HepG2 (cell line): ENCODE results near the gene PRRT2. TPM values are rescaled to one million over a fixed set of nuclear protein-coding genes. Genes with fewer than 3 reads are reported as not detected.

Experiments used
- ARID4A ChIP-seq: sonication (generic); formaldehyde crosslinking; IDR thresholded peaks from 2 replicates; pipeline ENCODE4 v1.5.0; 2020; ENCODE audit warnings: mild to moderate bottlenecking, missing genetic modification reagents, borderline replicate concordance
- GFI1 ChIP-seq: sonication (generic); formaldehyde crosslinking; IDR thresholded peaks from 2 replicates; pipeline ENCODE4 v1.5.0; 2020; ENCODE audit warnings: missing genetic modification reagents, mild to moderate bottlenecking, borderline replicate concordance
- HMGA1 ChIP-seq: sonication (generic); formaldehyde crosslinking; conservative IDR thresholded peaks from 2 replicates; pipeline ENCODE4 v1.4.0; 2020; ENCODE audit warnings: missing genetic modification reagents
- NPAS2 ChIP-seq: sonication (generic); formaldehyde crosslinking; IDR thresholded peaks from 2 replicates; pipeline ENCODE4 v1.8.0; 2022; ENCODE audit warnings: mild to moderate bottlenecking, missing genetic modification reagents, borderline replicate concordance
- NR3C1 ChIP-seq: sonication (generic); formaldehyde crosslinking; IDR thresholded peaks from 2 replicates; pipeline ENCODE4 v1.4.0; 2020; ENCODE audit warnings: missing genetic modification reagents
- PCBP2 ChIP-seq: fragments of 200-400 bp; formaldehyde crosslinking; optimal IDR thresholded peaks from 2 replicates; pipeline ENCODE3; 2018; ENCODE audit warnings: low read length, low read depth; ENCODE audit not compliant: poor library complexity, severe bottlenecking
- RFX5 ChIP-seq: IDR thresholded peaks from 2 replicates; pipeline ENCODE4 v1.6.1; 2011; ENCODE audit warnings: low read depth, low read length, improper control_type of control experiment
- RFXANK ChIP-seq: IDR thresholded peaks from 2 replicates; pipeline ENCODE4 v1.6.1; 2016
- SAFB2 ChIP-seq: sonication (generic); formaldehyde crosslinking; IDR thresholded peaks from 2 replicates; pipeline ENCODE4 v1.5.1; 2020; ENCODE audit warnings: missing genetic modification reagents, low read depth, mild to moderate bottlenecking, borderline replicate concordance
- TAF1 ChIP-seq: sonication (generic); formaldehyde crosslinking; IDR thresholded peaks from 2 replicates; pipeline ENCODE4 v1.4.0; 2020; ENCODE audit warnings: missing genetic modification reagents
- TCF7 ChIP-seq: sonication (generic); IDR thresholded peaks from 2 replicates; pipeline ENCODE4 v1.6.1; 2016; ENCODE audit warnings: antibody characterized with exemption, low read depth
- TEAD2 ChIP-seq: sonication (generic); formaldehyde crosslinking; IDR thresholded peaks from 2 replicates; pipeline ENCODE4 v1.9.0; 2021; ENCODE audit warnings: missing genetic modification reagents
- ZBTB7A ChIP-seq: sonication (generic); formaldehyde crosslinking; IDR thresholded peaks from 2 replicates; pipeline ENCODE4 v1.8.0; 2022; ENCODE audit warnings: mild to moderate bottlenecking, missing genetic modification reagents
- ZFP41 ChIP-seq: sonication (generic); formaldehyde crosslinking; IDR thresholded peaks from 2 replicates; pipeline ENCODE4 v1.4.0; 2020; ENCODE audit warnings: mild to moderate bottlenecking, missing genetic modification reagents, borderline replicate concordance
- ZNF281 ChIP-seq: sonication (generic); formaldehyde crosslinking; IDR thresholded peaks from 2 replicates; pipeline ENCODE4 v1.4.0; 2020; ENCODE audit warnings: missing genetic modification reagents, borderline replicate concordance
- ZNF451 ChIP-seq: sonication (generic); formaldehyde crosslinking; IDR thresholded peaks from 2 replicates; pipeline ENCODE4 v1.5.0; 2020; ENCODE audit warnings: mild to moderate bottlenecking, missing genetic modification reagents
- ZNF558 ChIP-seq: sonication (generic); formaldehyde crosslinking; IDR thresholded peaks from 2 replicates; pipeline ENCODE4 v1.9.0; 2022; ENCODE audit warnings: mild to moderate bottlenecking, missing genetic modification reagents, borderline replicate concordance
- ZNF766 ChIP-seq: sonication (generic); formaldehyde crosslinking; IDR thresholded peaks from 2 replicates; pipeline ENCODE4 v1.5.0; 2020; ENCODE audit warnings: missing genetic modification reagents, borderline replicate concordance
- ZNF781 ChIP-seq: sonication (generic); formaldehyde crosslinking; IDR thresholded peaks from 2 replicates; pipeline ENCODE4 v1.5.1; 2020; ENCODE audit warnings: borderline replicate concordance, mild to moderate bottlenecking, missing genetic modification reagents; ENCODE audit errors: not compliant biosample characterization
- polyA plus RNA-seq, 8 experiments: library from polyadenylated mRNA; depleted of rRNA in 3 of 8; stranded (reverse) in 7 of 8; unstranded in 1 of 8; fragments of >200 nt; fragmentation: Illumina TruSeq in 4 of 8; extraction: Trizol in 4 of 8; gene quantifications; 2 replicates each; pipeline versions ENCODE4 v1.2.1 to v1.2.3, GENCODE V29; 2011 to 2016; ENCODE audit warnings: low read depth in 4 of 8, missing spikeins in 1 of 8, mixed read lengths in 1 of 8; ENCODE audit not compliant: insufficient read depth in 1 of 8
- total RNA-seq, 5 experiments: library from RNA; depleted of rRNA; stranded (reverse); fragments of >200 nt; fragmentation: Illumina TruSeq; extraction: Trizol; gene quantifications; 2 replicates each; pipeline ENCODE4 v1.2.3, GENCODE V29; 2016; ENCODE audit warnings: low read depth in 1 of 5
- TF ChIP-seq, protein P1 (sequence below): IDR thresholded peaks from 2 replicates; pipeline ENCODE4 v1.6.1; 2016; ENCODE audit warnings: low read depth, borderline replicate concordance

The PRRT2 gene
- total and polyA plus RNA-seq, 2 of the 13 experiments (the other 11 are each of a cell fraction or from before 2014, with no cell fraction given): 0.51 to 1.1 TPM

DNA sequence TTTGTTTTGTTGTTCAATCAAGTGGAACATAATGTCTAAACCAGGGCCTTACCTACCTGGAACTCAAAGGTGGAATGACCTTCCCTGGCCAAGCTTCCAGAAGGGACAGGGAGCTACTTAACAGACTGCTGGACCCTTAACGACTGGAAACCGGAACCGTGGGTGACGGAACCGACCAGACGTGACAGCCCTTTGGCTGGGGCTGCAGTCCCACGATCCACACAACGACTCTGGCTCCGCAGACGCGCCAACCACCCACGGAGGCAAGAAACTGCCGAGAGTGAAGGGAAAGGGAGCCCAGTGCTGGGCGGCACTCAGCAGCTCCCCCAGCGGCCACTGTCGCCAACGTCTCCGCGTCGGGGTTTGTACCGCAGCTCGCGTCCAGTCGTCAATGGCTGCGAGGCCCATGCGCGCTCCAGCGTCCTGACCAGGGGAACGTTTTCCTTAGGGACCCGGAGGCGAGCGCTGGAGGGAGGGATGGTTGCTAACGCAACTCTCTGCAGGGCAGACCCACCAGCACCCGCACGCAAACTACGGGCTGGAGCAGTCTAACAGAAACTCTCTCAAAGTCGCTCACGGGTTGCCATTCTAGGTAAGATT is 27.0 kb upstream of the PRRT2 start (continued):
- TF ChIP-seq, protein P1, sequence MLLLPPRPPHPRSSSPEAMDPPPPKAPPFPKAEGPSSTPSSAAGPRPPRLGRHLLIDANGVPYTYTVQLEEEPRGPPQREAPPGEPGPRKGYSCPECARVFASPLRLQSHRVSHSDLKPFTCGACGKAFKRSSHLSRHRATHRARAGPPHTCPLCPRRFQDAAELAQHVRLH: peak; percentile 85; the same call in 1 of the 2 replicates
- no peak for TF ChIP-seq PCBP2
- TF ChIP-seq RFX5: no peak
- TF ChIP-seq ZNF766 (CRISPR knock-in tag): no peak
- TF ChIP-seq GFI1 (CRISPR knock-in tag): no peak
- TF ChIP-seq TEAD2 (CRISPR knock-in tag): no peak
- peak; percentile 34; the same call in 1 of the 2 replicates for TF ChIP-seq TAF1 (CRISPR knock-in tag)
- TF ChIP-seq ARID4A (CRISPR knock-in tag): peak; percentile 49; the same call in 1 of the 2 replicates
- TF ChIP-seq ZNF281 (CRISPR knock-in tag): 0 out of 2 replicates have a peak, but pooled peaks have one; percentile 47
- no peak for TF ChIP-seq ZFP41 (CRISPR knock-in tag)
- no peak for TF ChIP-seq NR3C1 (CRISPR knock-in tag)
- TF ChIP-seq ZNF451 (CRISPR knock-in tag): 0 out of 2 replicates have a peak, but pooled peaks have one; percentile 58
- no peak for TF ChIP-seq NPAS2 (CRISPR knock-in tag)
- no peak for TF ChIP-seq ZBTB7A
- TF ChIP-seq RFXANK: no peak
- no peak for TF ChIP-seq ZNF781 (CRISPR knock-in tag)
- no peak for TF ChIP-seq HMGA1
- TF ChIP-seq TCF7: no peak
- TF ChIP-seq SAFB2 (CRISPR knock-in tag): no peak
- TF ChIP-seq ZNF558: no peak; the same call in 1 of the 2 replicates
